DMS114 treated with DMSO at 0.1 percent for 48 hours (cell line): Measurements from ENCODE around the gene MAGI2.

ENCODE experiments used
- DNase-seq: peaks from one replicate; lab custom pipeline; 2025; ENCODE audit not compliant: unreplicated experiment; lab: John Stamatoyannopoulos, UW

The MAGI2 gene

GRCh38 chr7:78752554-78752953 lies 700.9 kb downstream of the MAGI2 start:
- DNase-seq, result no peak

- no peak for DNase-seq
Observed at GRCh38 chr7:78751253-78751652, 702.2 kb downstream of the MAGI2 start.

- no peak for DNase-seq
Observed at GRCh38 chr7:78749052-78749746, 704.3 kb downstream of the MAGI2 start.

- no peak for DNase-seq
Observed at GRCh38 chr7:78747592-78747991, 705.9 kb downstream of the MAGI2 start.

GRCh38 chr7:78746301-78746700 lies 707.2 kb downstream of the MAGI2 start:
- DNase-seq, result no peak

GRCh38 chr7:78742694-78743093 lies 710.8 kb downstream of the MAGI2 start:
- no peak for DNase-seq

GRCh38 chr7:78736548-78736947 lies 716.9 kb downstream of the MAGI2 start:
- no peak for DNase-seq

GRCh38 chr7:78734626-78735025 lies 718.8 kb downstream of the MAGI2 start:
- DNase-seq, result no peak

- DNase-seq, result no peak
Observed at GRCh38 chr7:78720066-78720465, 733.4 kb downstream of the MAGI2 start.

- DNase-seq, result no peak
Observed at GRCh38 chr7:78718212-78718611, 735.3 kb downstream of the MAGI2 start.

- DNase-seq, result no peak
Observed at GRCh38 chr7:78716876-78717275, 736.6 kb downstream of the MAGI2 start.

- no peak for DNase-seq
Observed at GRCh38 chr7:78714356-78714755, 739.1 kb downstream of the MAGI2 start.

- no peak for DNase-seq
Observed at GRCh38 chr7:78712111-78712510, 741.4 kb downstream of the MAGI2 start.

GRCh38 chr7:78709658-78710057 lies 743.8 kb downstream of the MAGI2 start:
- DNase-seq, result no peak

GRCh38 chr7:78704504-78704903 lies 749.0 kb downstream of the MAGI2 start:
- DNase-seq, result no peak

GRCh38 chr7:78703391-78703790 lies 750.1 kb downstream of the MAGI2 start:
- DNase-seq, result no peak

GRCh38 chr7:78702770-78703169 lies 750.7 kb downstream of the MAGI2 start:
- no peak for DNase-seq

GRCh38 chr7:78695826-78696225 lies 757.6 kb downstream of the MAGI2 start:
- no peak for DNase-seq

- no peak for DNase-seq
Observed at GRCh38 chr7:78691584-78691983, 761.9 kb downstream of the MAGI2 start.

- DNase-seq, result no peak
Observed at GRCh38 chr7:78690174-78690573, 763.3 kb downstream of the MAGI2 start.

GRCh38 chr7:78688376-78688775 lies 765.1 kb downstream of the MAGI2 start:
- DNase-seq, result no peak

- no peak for DNase-seq
Observed at GRCh38 chr7:78686189-78686588, 767.3 kb downstream of the MAGI2 start.

- no peak for DNase-seq
Observed at GRCh38 chr7:78684201-78684600, 769.3 kb downstream of the MAGI2 start.
